Epithelial cell of esophagus (primary cell): Measurements from ENCODE around the gene KREMEN1.

Experiments used
- DNase-seq: peaks from one replicate; pipeline ENCODE4 v3.0.0; 2010; ENCODE audit warnings: low read depth
- H3K4me3 ChIP-seq: 2 replicates; pipeline ENCODE4 v1.5.1; 2011; ENCODE audit warnings: mild to moderate bottlenecking, low read length, control low read depth
- TF ChIP-seq, protein P1 (sequence below): IDR thresholded peaks from 2 replicates; pipeline ENCODE4 v1.5.1; 2011; ENCODE audit warnings: low read depth, mild to moderate bottlenecking, low read length, control low read depth, inconsistent platforms; ENCODE audit not compliant: insufficient read depth; ENCODE audit errors: missing control alignments

Gene KREMEN1

DNA sequence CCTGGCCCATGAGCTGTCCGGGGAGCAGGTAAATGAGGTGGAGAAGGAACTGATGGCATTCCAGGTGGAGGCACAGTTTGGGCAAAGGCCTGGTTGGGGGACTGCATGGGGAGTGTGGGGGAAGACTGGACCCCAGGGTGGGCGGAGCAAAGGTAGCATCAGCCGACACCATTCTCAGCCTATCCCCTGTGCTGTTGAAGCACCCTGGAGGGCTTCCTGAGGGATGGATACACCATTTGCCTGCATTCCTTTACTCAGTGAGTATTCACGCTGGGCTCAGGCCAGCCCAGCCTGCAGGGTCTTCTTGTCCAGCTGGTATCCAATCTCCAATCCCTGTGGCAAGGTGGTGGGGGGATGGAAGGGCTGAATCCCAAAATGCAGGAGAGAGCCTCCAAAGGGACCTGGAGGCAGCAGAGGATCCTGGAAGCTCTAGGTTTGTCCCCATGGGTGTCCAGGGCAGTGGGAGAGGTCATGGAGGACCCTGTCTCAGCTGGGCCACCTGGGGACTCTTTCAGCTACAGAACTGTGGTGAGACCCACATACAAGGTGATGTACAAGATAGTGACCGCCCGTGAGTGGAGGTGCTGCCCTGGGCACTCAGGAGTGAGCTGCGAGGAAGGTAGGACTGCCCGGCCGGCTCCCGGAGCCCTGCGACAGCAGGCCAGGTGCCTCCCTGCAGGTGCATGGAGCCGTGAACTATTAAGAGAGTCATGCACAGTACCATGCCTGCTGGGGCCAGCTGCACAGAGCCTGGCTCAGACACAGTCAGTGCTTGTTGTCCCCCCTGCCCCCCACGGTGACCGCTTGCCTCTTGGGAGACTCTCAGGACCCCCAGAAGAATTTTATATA is 142.4 kb downstream of the KREMEN1 start:
- TF ChIP-seq, protein P1, sequence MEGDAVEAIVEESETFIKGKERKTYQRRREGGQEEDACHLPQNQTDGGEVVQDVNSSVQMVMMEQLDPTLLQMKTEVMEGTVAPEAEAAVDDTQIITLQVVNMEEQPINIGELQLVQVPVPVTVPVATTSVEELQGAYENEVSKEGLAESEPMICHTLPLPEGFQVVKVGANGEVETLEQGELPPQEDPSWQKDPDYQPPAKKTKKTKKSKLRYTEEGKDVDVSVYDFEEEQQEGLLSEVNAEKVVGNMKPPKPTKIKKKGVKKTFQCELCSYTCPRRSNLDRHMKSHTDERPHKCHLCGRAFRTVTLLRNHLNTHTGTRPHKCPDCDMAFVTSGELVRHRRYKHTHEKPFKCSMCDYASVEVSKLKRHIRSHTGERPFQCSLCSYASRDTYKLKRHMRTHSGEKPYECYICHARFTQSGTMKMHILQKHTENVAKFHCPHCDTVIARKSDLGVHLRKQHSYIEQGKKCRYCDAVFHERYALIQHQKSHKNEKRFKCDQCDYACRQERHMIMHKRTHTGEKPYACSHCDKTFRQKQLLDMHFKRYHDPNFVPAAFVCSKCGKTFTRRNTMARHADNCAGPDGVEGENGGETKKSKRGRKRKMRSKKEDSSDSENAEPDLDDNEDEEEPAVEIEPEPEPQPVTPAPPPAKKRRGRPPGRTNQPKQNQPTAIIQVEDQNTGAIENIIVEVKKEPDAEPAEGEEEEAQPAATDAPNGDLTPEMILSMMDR: no peak
- no peak overlapping the region for H3K4me3 ChIP-seq
- DNase-seq: no peak

DNA sequence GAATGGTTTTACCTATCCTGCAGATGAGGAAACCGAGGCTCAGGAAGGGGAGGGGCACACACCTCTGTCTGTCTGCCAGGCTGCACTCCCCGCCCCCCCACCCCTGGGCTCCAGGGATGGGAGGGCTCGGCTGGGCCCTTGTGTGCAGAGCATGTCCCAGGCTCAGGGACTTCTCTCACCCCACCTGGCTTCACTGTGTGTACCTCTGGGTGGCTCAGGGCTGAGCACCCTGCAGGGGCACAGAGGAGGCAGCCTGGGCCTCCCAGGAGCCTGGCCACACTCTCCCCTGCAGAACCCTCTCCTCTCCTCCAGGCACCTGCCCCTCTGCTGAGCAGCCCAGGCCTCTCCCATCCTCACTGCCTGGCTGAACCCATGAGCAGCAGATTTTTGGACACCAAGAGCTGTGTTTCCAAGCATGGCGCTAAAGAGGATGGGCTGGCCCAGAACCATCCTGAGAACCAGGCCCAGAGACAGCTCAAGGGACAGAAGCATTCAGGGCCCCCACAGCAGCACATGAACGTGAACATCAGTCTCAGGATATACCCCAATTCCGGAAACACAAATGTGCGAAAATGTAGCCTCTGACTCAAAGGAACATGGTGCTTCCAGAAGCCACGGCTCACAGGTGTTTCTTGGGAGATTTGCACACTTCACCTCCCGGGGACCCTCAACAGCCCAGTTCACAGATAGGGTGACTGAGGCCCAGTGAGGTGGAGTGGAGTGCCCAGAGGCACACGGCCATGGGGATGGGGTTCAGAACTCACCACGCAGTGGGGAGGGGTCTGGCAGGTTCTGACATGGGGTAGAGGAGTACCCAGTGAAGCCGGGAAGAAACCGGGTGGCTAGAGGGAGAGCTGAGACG is 143.4 kb downstream of the KREMEN1 start:
- H3K4me3 ChIP-seq: no peak overlapping the region
- no peak for DNase-seq
- TF ChIP-seq, protein P1: no peak

DNA sequence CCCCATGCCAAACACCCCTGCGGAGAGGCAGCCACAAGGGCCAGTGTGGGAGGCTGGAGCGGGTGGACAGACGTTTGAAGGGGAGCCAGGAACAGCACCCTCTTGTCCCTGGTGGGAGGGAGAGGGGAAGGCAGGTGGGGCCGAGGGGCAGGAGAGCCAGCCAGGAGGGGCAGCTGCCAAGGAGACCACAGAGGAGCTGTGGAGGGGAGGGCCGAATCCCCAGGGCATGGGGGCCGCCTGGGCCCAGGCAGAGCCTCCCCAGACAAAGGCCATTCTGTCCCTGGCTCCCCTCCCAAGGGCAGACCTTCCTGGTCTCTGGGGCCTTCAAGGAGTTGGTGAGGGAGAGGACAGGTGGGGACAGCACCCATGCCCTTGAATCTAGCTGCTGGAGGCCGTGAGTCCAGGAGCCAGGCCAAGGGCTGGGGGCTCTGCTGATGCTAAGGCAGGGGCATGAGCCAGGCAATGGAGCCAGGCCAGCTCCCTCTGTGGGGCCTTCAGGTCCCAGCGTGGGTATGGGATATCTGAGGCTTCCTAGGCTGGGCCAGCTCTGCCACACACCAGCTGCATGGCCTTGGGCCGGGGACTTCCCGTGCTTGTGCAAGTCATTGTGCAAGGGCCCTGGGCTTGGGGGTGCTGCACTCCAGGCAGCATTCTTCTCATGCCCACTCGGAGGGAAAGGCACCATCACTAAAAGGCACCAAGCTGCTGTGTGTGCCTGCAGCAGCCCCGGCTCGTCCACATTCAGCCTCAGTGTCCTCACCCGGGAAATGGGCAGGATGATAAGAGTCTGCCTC is 144.2 kb downstream of the KREMEN1 start:
- TF ChIP-seq, protein P1: no peak
- peak; percentile 74 for DNase-seq

More for the DNA sequence above, 144.2 kb downstream of the KREMEN1 start:
- H3K4me3 ChIP-seq: no peak overlapping the region
